ENCODE results near the gene CHPF. TPM values are rescaled to one million over a fixed set of nuclear protein-coding genes. Genes with fewer than 3 reads are reported as not detected.

The CHPF gene
- total and polyA plus RNA-seq, 2 donors (not counting 3 experiments of a cell fraction or from before 2014, with no cell fraction given): 0.24 to 0.32 TPM

GRCh38 chr2:219573166-219573565, 29.6 kb upstream of the CHPF start:
- ChIA-PET POLR2A (no interaction called here), CTCF (interaction anchor here (2.8 kb wide), 1 partner anchor 13 kb away, joined by 14 read pairs; no protein-coding TSS in a partner anchor)
- TF ChIP-seq JUN (IDR thresholded peaks at IDR 0.05; ENCODE audit: borderline replicate concordance, insufficient read depth, insufficient read length, low read depth) (no peak), CTCF (IDR thresholded peaks at IDR 0.05; ENCODE audit: extremely low read depth in 1 of 2, insufficient read depth in 1 of 2, low read depth in 1 of 2, low read length in 2 of 2) (no peak), GATA2 (IDR thresholded peaks at IDR 0.05; ENCODE audit: insufficient read depth, insufficient read length, low read depth, low read length) (no peak), FOS (IDR thresholded peaks at IDR 0.05; ENCODE audit: borderline replicate concordance, insufficient read depth, low read length) (no peak), EZH2 (IDR thresholded peaks at IDR 0.05; ENCODE audit: borderline replicate concordance, low read depth, low read length, severe bottlenecking) (no peak), POLR2AphosphoS5 (IDR thresholded peaks at IDR 0.05; ENCODE audit: insufficient read depth, low read depth, low read length) (no peak), POLR2A (IDR thresholded peaks at IDR 0.05; ENCODE audit: low read depth, low read length) (no peak), MYC (IDR thresholded peaks at IDR 0.05; ENCODE audit: low read depth, low read length) (no peak), MAX (IDR thresholded peaks at IDR 0.05; ENCODE audit: insufficient read depth, insufficient read length) (no peak)
- Histone ChIP-seq H2AFZ (ENCODE audit: low read depth, low read length) (no peak overlapping the region), H3K4me1 (ENCODE audit: control insufficient read depth, extremely low read depth, insufficient read depth, low read length) (no peaks in the 10 kb centered on the region), H3K36me3 (ENCODE audit: control insufficient read depth in 2 of 2, extremely low read depth in 1 of 2, insufficient read depth in 2 of 2, low read length in 2 of 2) (no peaks in the 10 kb centered on the region), H3K27me3 (ENCODE audit: control insufficient read depth in 2 of 2, insufficient read depth in 2 of 2, low read length in 2 of 2) (peaks cover 22 to 35% of the 10 kb centered on the region in 2 experiments), H4K20me1 (replicated peaks; ENCODE audit: control insufficient read depth, extremely low read depth, insufficient read depth, low read length) (no peaks in the 10 kb centered on the region), H3K9ac (replicated peaks; ENCODE audit: extremely low read depth, insufficient read depth, low read length) (no peak overlapping the region), H3K4me2 (ENCODE audit: insufficient read depth, low read length) (no peak overlapping the region), H3K9me1 (replicated peaks; ENCODE audit: control insufficient read depth, extremely low read depth, insufficient read depth, low read length) (no peaks in the 10 kb centered on the region), H3K4me3 (replicated peaks in 1 of 3; ENCODE audit: insufficient read depth in 1 of 3, low read depth in 1 of 3, low read length in 3 of 3) (no peak overlapping the region), H3K27ac (ENCODE audit: insufficient read depth, low read depth, low read length) (no peak overlapping the region), H3K79me2 (ENCODE audit: control insufficient read depth, insufficient read depth, low read length) (no peaks in the 10 kb centered on the region), H3K9me3 (replicated peaks; ENCODE audit: control insufficient read depth, insufficient read depth, low read length) (no peaks in the 10 kb centered on the region)
- DNase-seq (ENCODE audit: low read depth, low spot score) (no peak), FAIRE-seq (no peak)
- dilution Hi-C loops (cut with MboI; ENCODE audit: extremely low pct_ligation_motif_present, low sequenced_read_pairs) (no loop called here), intact Hi-C loops (cut with micrococcal nuclease) (no loop called here)
- no TSS peak for BruUV-seq (replicated peaks)
